GM21723 (cell line): ENCODE data around the gene OPCML.

Source experiments
- ATAC-seq: cut with Tn5 transposase; IDR thresholded peaks from one replicate; pipeline ENCODE4 v1.9.1; 2021; ENCODE audit warnings: mild to moderate bottlenecking, moderate library complexity; ENCODE audit not compliant: unreplicated experiment

OPCML gene

DNA sequence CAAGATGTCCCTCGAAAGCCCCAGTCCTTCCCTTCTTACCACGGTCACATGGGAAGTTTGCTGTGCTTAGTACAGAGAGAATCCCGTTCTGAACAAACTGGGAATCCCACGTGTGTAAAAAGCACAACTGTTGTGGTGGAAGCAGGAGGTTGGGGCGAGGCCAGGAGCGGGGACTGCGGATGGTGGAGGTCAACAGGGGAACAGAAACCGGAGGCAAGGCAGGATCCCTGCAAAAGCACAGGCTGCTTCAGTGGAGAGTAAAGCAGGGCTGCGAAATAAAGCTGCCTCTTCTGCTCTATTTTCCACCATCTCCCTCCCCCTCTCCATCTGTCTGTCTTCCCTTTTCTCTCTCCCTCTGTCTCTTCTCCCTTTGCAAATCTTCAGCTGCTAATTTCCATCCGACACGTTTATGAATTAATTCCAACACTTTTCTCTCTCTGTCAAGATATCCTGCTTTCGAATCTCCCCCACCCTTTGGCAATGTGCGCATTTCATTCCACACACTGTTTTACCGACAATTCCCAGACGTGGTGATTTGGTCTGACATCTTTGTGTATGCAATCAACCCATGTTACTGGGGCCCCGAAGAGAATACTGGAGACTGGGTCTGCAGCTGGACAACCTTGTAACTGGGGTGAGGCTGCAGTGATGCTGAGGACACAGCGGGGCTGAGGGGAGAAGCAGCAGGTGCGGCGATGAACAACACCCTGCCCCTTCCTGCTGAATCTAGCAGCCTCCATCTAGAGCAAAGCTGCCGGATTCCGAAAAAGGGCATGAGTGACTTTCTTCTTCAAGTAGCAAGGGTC lies 571.8 kb downstream of the OPCML start:
- ATAC-seq, result no peak

DNA sequence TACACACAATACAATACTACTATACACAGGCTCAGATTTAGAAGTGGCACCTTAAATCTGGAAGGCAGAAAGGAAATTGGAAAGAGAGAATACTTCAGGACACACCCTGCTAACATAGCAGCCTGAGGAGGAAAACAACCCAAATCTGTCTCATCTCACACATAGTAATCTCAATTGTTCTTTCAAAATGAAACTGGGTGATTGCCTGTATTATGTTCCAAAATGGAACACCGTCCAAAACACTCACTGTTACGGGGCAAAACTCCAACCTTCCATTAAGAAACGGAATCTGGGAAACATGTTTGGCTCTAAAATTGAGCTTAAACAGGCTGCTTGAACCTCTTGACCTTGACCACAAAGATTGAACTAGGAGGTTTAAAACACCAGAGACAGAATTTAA lies 572.6 kb downstream of the OPCML start:
- no peak for ATAC-seq

DNA sequence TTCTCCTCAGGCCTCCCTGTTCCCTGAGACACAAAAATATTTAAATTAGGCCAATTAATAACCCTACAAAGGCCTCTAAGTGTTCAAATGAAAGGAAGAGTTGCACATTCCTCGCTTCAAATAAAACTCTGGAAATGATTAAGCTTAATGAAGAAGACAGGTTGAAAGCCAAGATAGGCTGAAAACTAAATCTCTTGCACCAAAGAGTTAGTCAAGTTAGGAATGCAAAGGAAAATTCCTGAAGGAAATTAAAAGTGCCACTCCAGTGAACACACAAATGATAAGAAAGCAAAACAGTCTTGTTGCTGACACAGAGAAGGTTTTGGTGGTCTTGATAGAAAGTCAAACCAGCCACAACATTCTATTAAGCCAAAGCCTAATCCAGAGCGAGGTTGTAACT lies 574.4 kb downstream of the OPCML start:
- ATAC-seq, result no peak

DNA sequence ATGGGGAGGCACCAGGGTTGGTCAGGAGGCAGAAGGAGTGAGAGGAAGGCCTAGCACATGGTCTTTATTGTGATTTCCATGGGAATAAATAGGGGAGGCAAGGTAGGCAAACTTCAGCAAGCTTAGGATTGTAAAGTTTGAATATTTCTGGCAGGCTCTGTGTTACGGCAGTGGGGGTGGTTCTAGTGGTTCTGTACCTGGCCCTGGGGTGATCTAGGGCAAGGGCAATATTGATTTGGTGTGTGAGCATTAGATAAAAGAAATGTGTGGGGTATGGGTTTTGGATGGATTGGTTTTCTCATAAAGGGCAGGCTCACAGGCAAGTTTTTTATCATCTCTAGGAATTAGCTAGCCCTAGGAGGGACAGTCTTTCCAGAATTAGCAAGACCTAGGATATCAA lies 584.0 kb downstream of the OPCML start:
- ATAC-seq, result no peak

DNA sequence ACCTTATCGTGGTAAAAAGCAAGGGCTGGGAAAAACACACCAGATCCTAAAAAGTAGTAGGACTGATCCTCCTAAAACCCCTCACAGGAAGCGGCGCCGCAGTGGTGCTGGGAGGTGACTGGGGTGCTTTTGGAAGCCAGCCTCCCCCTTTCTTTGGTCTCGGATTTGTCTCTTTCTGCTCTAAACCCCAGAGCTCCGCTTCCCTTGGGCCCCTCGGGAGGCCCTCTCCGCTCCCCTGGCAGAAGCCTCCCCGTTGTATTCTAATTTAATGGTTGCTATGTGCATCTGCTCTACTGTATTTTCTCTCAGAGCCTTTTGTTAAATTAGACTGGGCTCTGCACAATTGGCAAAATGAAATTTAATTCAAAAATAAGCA lies 587.7 kb downstream of the OPCML start:
- ATAC-seq, result no peak

DNA sequence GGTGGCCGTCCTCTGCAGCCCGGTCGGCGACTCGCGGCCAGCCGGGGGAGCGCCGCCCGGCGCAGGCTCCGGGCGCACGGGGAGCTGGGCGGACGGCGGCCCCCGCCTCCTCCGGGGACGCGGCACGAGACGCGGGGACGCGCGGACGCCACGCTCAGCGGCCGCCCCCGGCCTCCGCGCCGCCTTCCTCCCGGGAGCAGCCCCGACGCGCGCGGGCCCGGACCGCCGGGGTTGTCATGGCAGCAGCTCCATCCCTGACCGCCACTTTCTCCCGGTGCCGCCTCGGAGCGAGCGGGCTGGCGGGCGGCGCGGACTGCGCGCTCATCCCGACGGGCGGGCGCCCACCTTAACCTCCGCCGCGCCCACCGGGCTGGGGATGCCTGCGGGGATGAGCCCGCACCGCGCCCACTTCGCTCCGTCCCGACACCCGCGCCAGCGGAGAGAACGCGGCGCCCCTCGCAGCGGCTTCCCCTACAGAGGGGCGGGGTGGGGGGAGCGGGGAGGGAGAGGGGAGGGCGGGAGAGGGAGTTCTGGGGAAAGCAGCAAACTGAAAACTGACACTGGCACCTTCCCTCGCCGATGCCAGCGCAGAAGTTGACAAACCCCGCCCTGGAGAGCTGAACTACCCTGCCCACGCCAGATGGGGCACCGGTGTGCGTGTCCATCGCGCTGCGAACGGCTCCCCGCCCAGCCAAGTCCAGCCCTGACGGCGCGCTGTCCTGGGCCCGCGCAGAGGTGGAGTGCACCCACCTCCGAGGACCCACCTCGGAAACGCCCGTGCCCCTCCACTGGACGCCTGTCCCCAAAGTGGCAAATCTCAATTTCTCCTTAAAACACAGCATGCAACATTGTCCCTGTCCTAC lies 588.4 kb downstream of the OPCML start:
- no peak for ATAC-seq

DNA sequence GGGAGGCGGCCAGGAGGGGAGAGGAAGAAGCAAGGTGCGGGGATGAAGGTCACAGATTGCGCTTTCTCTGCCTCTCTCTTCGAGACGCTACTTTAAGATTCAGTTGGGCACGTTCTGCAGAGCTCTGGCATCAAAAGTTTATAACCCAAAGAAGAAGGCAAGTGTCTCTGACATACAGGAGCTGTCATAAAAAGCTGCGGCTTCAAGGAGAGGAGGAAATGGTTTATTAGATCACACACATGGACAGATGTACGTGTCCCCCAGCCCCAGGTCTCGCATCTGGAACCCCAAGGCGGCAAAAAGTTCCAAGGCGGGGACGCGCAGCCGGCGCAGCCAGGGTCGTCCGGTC lies 589.0 kb downstream of the OPCML start:
- no peak for ATAC-seq

DNA sequence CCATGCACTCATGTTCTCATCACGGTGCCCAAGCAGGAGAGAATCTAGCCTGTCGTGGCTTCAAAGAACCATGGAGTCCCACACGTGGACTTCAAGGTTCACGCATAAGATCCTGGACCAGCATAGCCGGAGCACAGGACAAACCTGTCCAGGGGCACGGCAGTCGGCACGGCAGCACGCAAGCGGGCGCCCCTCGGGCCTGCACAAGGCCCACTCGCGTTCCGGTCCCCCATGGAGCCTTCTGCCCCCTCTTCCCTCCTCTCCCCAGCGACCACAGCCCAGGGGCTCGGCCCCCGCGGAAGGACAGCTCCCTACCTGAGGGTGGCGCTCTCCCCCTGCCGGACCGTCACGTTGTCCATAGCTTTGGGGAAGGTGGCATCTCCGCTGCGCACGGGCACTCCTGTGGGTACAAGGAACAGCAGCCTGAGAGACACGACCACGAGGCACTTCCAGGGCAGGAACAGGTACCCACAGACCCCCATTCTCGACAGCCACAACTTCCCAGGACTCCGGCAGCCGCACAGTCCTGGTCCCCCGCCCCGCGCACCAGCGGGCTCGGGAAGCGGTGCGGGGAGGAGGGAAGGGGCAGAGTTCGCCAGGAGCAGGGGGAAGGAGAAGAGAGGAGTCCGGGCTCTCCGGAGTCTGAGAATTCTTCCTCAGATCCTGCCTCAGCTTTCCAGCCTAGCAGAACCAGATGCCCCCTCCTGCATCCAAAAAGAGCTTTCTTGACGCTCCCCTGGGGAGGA lies 589.5 kb downstream of the OPCML start:
- no peak for ATAC-seq

DNA sequence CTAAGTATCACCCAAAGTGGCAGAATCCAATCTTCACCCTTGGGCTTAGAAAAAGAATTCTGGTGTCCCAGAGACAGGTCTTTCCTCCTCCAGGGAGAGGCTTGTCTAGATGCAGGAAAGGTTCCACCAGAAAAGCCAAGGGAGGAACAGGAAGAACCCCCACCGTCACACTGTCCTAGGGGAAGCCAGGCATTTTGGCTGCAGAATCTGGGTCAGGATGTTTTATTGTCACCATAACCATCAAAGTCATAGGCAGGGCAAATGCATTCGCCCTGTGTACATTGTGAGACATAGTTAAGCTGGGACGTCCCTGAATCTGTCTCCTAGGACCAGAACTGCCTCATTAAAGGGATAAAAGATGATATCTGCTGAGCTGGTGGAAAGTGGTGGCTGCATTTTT lies 590.5 kb downstream of the OPCML start:
- no peak for ATAC-seq

DNA sequence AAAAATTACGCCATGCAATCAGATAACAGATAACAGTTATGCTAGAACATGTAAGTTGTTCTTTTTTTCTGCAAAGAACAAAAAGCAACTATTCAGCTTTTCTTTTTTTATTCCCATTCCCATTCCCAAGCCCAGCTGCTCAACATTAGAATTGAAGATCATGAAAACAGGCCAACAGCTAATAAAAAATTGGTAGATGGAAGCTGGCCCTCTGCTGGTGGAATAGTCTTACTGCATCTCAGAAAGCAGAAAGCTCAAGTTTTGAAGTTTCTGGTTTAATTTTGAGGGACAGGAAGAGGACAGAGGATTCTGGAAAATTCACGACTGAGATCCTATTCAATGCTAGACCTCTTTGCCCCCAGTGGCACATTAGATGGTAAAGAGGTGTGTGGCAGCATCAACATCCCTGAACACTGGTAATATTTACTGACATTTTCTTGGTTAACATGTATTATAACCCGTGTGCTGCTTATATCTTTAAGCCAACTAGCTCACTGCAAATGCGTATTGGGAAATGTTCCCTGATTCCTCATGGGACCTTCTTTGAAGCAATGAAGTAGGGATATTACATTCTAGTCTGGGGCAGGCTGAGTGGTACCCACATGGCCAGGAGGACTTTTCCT lies 591.2 kb downstream of the OPCML start:
- no peak for ATAC-seq

DNA sequence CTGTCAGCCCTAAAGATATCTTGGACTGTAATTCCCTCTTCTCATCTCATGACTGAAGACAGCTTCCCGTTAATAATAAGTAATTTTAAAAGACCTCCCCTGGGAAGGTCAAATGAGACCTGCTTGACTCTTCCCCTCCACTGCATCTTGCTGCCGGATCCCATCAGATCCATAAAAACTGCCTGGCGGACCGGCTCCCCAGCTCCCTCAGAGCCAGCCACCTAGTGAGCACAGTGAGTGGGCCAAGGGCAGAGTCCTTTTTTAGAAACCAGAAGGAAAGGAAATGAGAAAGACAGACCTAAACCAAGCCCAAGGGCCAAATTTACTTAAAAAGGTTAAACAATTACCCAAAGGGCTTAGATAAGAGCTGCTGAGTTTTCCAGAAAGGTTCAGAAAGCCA lies 595.3 kb downstream of the OPCML start:
- ATAC-seq, result no peak

DNA sequence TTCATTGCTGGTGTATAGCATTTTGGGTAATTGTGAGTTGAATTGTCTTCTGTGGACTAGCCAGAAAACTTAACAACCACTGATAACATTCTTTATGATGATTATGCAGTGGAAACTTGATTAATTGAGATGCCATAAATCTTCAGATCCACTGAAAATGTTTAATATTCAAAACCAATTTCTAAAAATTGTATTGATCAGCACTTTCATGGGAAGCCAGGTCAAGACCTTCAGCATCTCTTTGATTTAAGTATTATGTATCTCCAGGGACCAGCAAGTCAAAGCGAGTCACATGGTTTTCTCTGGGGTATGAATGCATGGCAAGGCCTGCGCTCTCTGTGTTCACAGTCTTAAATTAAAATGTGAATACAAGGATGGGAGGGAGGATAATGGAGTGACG lies 596.9 kb downstream of the OPCML start:
- ATAC-seq, result no peak

DNA sequence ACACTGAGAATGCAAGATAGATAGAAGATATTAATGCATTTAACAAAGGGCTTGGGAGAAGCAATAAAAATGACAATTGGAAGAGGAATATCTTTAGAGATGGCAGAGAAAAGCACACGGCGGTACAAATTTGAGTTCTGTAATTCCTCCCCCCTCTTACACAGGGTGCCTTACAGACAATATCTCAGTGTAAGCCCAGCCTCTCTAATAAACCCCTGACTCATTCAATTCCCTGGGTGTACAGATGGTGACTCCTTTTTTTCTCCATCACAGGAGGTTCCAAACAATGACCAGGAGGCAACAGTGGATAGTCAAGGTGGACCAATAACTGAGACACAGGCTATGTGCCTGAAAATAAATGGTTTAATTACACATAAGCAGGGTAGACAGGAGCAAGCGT lies 598.6 kb downstream of the OPCML start:
- no peak for ATAC-seq

DNA sequence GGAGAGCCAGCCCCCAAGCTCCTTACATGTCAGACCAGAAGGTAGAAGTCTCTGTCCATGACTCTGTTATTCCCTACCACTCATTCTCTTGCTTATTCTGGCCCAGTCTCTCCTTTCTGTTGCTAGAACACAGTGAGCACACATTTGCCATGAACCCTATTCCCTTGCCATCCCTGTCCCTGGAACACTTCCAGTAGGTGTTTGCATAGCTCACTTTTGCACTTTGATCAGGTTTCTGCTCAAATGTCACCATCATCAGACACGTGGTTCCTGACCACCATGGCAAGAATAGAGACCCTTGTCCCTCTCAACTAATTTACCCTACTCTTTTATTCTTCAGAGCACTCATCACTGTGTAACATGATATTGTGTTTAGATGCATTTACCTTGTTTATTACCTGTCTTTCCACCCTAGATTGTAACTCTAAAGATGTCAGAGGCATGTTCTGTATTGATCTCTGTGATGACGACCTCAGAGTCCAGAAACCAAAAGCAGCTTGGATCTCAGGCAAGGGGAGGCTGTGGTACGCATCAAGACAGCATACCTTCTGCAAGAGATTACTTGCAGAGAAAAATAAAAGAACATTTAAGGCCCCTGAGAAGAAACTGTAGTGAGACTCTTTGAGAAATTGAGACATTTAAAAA lies 606.4 kb downstream of the OPCML start:
- no peak for ATAC-seq

DNA sequence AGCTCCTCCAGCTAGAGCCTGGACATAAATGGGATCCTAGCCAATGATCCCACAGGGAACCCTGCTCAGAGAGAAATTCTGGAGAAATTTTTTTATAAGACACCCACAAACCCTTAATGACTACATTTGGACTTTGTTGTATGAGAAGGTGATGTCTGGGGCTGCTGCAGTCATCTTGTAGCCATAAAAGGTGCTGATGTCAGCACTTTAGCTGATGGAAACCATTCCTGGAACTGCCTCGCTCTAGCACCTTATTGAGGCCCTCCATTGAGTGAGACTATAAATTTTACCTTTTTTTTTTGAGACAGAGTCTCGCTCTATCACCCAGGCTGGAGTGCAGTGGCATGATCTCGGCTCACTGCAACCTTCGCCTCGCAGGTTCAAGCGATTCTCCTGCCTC lies 610.7 kb downstream of the OPCML start:
- no peak for ATAC-seq

DNA sequence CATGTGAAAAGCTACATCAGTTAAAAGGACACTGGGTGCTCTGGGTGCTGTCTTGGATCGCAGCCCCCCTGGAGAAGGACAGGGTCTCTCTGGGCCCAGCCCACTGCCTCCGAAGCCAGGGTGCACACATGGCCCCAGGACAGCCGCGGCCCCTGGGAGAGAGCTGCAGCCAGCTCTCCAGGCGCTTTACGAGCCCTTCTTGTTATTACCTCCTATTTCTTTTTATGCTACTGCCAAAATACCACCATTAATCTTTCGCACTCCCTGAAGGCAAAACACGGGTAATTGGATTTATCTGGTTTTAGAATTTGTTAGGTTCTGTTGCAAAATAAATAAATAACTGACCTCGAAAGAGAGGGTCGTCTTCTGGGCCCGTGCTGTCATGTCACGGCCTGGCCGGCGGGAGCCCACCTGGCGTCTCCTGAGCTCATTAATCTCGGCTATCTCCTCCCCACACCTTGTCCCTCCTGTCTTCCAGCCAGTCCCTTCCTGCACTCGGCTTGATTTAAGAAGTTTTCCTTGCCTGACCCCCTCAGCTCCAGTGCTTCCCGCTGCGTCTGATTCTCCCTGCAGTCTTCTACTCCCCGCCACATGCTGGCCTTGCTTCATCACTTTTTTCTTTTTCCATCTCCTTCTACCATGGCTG lies 611.7 kb downstream of the OPCML start:
- no peak for ATAC-seq

DNA sequence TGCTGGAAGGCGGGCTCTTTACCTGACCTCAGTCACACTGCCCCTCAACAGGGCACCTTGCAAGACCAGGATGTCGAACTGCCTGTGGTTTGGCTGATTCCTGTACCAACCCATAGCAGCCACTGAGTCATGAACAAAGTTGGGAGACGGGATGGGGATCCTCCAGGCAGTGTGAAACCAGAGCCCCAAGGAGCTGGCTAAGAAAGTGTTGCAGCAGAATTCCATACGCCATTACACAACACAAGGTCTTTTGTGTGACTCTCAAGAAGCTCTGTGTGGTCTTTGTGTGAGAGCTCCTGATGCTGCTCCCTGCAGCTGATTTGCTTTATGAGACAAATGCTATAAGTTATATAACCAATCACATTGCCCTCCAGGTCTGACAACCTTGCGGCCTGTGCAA lies 617.7 kb downstream of the OPCML start:
- no peak for ATAC-seq

DNA sequence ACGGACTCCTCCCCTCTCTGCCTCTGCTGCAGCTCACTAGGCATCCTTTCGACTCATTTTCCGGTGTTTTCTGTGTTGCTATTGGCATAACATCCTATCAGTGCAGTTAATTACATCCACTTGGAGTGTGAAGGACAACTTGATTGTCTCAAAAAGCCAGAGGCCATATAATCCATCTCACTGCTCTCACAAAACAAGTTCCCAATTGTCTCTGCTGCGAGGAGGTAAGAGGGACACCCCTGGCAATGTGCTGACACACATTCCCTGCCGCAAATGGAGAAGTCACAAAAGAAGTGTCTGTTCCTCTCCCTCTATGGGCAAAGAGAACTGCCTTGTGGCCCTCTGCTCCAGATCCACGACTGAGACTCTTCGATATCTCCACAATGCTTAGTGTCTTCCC lies 618.4 kb downstream of the OPCML start:
- ATAC-seq, result no peak

DNA sequence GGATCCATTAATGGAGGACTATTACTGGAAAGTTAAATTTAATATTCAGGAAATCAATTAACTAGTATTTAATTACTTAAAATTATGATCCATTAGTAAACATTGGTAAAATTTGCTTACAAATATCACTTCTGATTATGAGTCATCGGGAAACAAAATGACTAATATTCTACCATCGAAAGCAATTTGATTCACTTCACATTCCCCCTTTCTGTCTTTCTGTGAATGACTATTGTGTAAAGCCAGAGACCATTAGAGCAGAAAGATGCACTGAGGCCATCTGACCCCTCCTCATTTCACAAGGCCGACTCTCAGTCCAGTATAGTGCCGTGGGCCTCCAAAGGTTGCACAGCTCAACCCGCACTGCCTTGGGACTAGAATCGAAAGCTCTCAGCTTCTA lies 619.0 kb downstream of the OPCML start:
- ATAC-seq, result no peak

DNA sequence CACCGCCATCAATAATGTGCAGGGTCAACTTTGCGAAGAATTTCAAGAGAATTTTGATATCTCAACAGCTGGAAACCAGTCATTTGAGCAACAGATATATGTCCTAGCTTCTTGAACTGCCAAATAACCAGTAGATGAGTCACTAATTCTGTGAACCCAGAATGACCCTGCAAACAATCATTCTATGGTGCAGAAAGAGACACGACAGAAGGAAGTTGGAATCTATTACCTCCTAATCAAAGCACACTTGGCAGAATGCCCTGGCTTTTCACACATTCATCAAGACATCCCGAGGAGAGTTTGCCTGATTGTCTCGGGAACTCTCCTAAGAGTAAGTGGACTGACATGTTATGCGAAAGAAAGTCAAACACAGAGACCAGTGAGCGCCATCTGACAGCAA lies 621.1 kb downstream of the OPCML start:
- no peak for ATAC-seq
